HG03432 (cell line): ENCODE measurements around the gene PLEKHG1.
A peak's percentile ranks its signal among the peaks of the same experiment; 100 is the strongest.

Experiments
- ATAC-seq: cut with Tn5 transposase; IDR thresholded peaks from one replicate; pipeline ENCODE4 v1.9.1; 2021; ENCODE audit warnings: mild to moderate bottlenecking, moderate library complexity; ENCODE audit not compliant: unreplicated experiment

The PLEKHG1 gene

GRCh38 chr6:150637266-150637665, 37.6 kb downstream of the PLEKHG1 start:
- no peak for ATAC-seq

DNA sequence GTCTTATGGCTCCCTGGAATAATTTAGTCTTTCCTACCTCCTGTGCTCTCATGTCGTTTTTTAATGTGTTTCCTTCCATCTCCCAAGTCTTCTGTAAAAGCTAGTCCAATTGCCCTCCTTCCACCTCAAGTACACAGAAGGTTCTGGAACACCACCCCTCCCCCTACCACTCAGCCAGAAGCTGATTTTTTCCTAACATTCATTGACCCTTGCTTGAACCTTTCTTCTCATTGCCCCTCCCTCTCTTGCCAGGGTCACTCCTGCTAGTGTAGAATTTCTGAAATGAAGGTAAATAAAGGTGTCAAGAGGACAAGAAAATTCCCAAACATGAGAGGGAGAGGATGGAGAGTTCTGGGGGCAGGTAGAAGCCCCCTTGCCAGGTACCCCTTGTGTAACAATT, 38.6 kb downstream of the PLEKHG1 start:
- no peak for ATAC-seq

DNA sequence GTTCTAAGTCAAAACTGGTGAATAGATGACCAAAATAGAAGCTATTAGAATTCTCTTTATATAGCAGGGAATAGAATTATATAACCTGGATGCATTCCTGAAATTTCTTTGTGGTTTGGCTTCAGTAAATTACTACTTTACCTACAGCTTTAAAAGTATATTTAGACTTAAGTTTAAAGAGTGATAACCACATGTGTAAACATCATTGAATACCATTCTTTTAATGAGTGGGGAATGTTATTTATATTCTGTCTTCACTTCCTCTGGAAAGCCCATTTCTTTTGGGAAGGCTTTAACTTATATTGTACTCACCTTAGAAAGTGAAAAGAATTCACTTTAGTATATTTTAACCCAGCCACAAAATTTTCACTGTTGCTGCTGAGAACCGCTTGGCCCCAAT, 39.1 kb downstream of the PLEKHG1 start:
- no peak for ATAC-seq

DNA sequence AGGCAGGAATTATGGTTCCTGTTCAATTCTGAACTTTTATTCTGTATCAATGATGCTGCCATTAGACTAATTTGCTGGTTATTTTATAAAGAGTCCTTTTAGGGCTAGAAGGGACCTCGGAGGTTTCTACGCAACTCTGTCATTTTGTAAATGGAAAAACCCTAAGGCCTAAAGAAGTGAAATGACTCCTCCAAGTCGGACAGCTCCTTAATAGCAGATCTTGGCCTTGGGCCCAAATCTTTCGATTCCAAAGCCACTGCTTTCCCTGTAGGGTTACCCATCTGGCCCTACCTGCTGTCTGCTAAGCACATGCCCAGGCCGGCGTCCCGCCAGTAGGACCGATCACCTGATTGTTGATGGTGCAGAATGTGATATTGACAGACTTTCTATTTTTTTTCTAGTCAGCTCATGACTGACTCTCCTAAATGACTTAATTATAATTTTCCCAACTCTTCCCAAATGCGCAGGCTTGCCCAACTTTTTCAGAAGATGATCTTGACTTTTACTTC, 40.2 kb downstream of the PLEKHG1 start:
- ATAC-seq, result no peak

GRCh38 chr6:150640556-150641209, 41.0 kb downstream of the PLEKHG1 start:
- peak; percentile 60 for ATAC-seq

DNA sequence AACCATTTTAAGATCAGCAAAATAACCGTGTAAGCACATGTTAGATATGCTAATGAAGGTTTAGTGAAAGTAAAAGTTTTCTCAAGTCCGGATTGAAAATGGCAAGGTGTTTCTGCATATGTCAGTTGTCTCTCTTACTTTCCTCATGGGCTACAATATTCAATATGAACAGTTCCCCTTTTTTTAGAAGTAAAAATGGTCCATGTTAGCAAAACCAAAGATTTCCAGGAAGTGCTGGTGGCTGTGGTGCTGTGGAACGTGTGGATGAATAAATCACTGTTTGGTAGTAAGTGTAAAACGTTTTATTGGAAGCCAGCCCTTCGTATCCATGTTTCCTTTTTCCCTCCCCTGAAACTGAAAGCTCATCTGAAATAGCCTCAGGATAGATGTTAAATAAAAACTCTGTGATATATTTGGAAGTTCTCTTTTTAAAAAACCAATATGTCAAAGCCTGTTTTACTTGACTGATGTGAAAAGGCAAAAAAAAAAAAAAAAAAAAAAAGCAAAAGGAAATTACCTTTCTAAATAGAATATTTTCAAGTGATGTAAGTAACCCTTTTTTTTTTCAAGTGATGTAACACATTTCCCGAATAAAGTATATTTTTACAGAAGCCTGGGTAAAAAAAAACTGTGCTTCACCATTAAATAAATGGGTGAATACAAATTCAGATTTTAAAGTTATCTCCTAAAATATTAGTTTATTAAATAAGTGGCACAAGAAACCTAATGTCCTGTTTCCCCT, 41.9 kb downstream of the PLEKHG1 start:
- peak; percentile 63 for ATAC-seq

DNA sequence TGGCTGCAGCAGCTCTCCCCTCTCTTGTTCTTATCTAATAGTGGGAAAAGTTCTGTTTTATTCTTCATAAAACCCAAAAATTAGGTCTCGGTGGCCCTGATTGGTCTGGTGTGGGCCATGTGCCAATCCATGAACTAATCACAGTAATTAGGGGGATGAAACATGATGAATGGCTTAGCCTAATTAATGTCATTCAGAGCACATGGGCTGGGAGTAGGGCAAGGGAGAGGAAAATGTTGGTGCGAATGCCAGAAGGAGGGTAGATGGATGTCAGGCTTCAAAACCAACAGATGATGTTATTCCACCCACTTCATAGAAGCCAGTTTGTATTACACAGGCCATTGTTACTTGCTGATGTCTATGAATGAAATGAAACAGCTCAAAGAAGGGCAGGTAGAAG, 46.5 kb downstream of the PLEKHG1 start:
- no peak for ATAC-seq

GRCh38 chr6:150647051-150647450, 47.4 kb downstream of the PLEKHG1 start:
- no peak for ATAC-seq
